Activated B cell treated with CpG ODN at 0.5 μM for 24 hours (primary cell): ENCODE results near the gene CBFA2T3. TPM values are rescaled to one million over a fixed set of nuclear protein-coding genes. Genes with fewer than 3 reads are reported as not detected.

Source experiments
- ATAC-seq: fragments of 200-7000 bp; cut with Tn5 transposase; one replicate; pipeline ENCODE4 v1.10.0; 2021; ENCODE audit warnings: low read depth, mild to moderate bottlenecking, moderate library complexity
- CTCF ChIA-PET: fragments of 350-600 bp; sonication (Branson Sonifier 250); formaldehyde crosslinking; loops from one replicate; lab custom pipeline; 2021; ENCODE audit warnings: antibody characterized with exemption; lab: Charles Lee
- POLR2A ChIA-PET: fragments of 350-600 bp; sonication (Branson Sonifier 250); formaldehyde crosslinking; loops from one replicate; lab custom pipeline; 2021; ENCODE audit warnings: antibody characterized with exemption; lab: Charles Lee
- DNase-seq: peaks from one replicate; pipeline ENCODE4 v3.0.0; 2022
- H3K27ac Mint-ChIP-seq: one replicate; pipeline ENCODE4 v1.8.0; 2020; ENCODE audit warnings: mixed read lengths
- H3K27me3 Mint-ChIP-seq: one replicate; pipeline ENCODE4 v1.8.0; 2021; ENCODE audit warnings: mixed read lengths
- H3K36me3 Mint-ChIP-seq: one replicate; pipeline ENCODE4 v1.8.0; 2021; ENCODE audit warnings: low read depth, mixed read lengths
- H3K4me1 Mint-ChIP-seq: one replicate; pipeline ENCODE4 v1.8.0; 2021; ENCODE audit warnings: mixed read lengths
- H3K4me3 Mint-ChIP-seq: one replicate; pipeline ENCODE4 v1.8.0; 2020; ENCODE audit warnings: mild to moderate bottlenecking, mixed read lengths
- H3K9me3 Mint-ChIP-seq: one replicate; pipeline ENCODE4 v1.8.0; 2020; ENCODE audit warnings: mixed read lengths
- CTCF ChIP-seq: fragments of 200-600 bp; IDR thresholded peaks from one replicate; pipeline ENCODE4 v1.8.0; 2022; ENCODE audit warnings: antibody characterized with exemption, mild to moderate bottlenecking
- intact Hi-C: fragments of 100-400 bp; cut with micrococcal nuclease; formaldehyde crosslinking; loops from one replicate; pipeline ENCODE4 v1.15.1; 2024
- total RNA-seq: library from RNA; stranded (reverse); gene quantifications from 2 replicates; pipeline ENCODE4 v1.2.3, GENCODE V29; 2022

The CBFA2T3 gene
- total RNA-seq, 1 donor from 2014 or later, result 63.3 TPM

- H3K27ac Mint-ChIP-seq, result no peak overlapping the region
- no peak overlapping the region for H3K4me3 Mint-ChIP-seq
- intact Hi-C loops, result no loop called here
- no peaks in the 10 kb centered on the region for H3K4me1 Mint-ChIP-seq
- H3K36me3 Mint-ChIP-seq, result no peaks in the 10 kb centered on the region
- TF ChIP-seq CTCF, result no peak
- DNase-seq (no peak), ATAC-seq (no peak)
- POLR2A ChIA-PET, result interaction anchor here (0.6 kb wide), 2 partner anchors 22 to 83 kb away, joined by 4 to 10 read pairs; no protein-coding TSS in a partner anchor
- no peaks in the 10 kb centered on the region for H3K9me3 Mint-ChIP-seq
- CTCF ChIA-PET, result no interaction called here
- H3K27me3 Mint-ChIP-seq, result peaks cover 22% of the 10 kb centered on the region
Observed at GRCh38 chr16:89015271-89015859, 38.4 kb upstream of the CBFA2T3 start.

- no peaks in the 10 kb centered on the region for H3K36me3 Mint-ChIP-seq
- peaks cover 25% of the 10 kb centered on the region for H3K27me3 Mint-ChIP-seq
- H3K27ac Mint-ChIP-seq, result no peak overlapping the region
- H3K4me3 Mint-ChIP-seq, result no peak overlapping the region
- ATAC-seq (no peak), DNase-seq (no peak)
- TF ChIP-seq CTCF, result no peak
- no peaks in the 10 kb centered on the region for H3K9me3 Mint-ChIP-seq
- POLR2A ChIA-PET, result interaction anchor here (0.6 kb wide), 2 partner anchors 82 to 156 kb away, joined by 3 to 10 read pairs; no protein-coding TSS in a partner anchor
- CTCF ChIA-PET, result no interaction called here
- no peaks in the 10 kb centered on the region for H3K4me1 Mint-ChIP-seq
- intact Hi-C loops, result no loop called here
Observed at GRCh38 chr16:89014403-89015230, 37.6 kb upstream of the CBFA2T3 start.

GRCh38 chr16:89013692-89014402 is 36.8 kb upstream of the CBFA2T3 start:
- no peaks in the 10 kb centered on the region for H3K36me3 Mint-ChIP-seq
- intact Hi-C loops, result no loop called here
- ChIA-PET CTCF (no interaction called here), POLR2A (interaction anchor here (0.6 kb wide), 1 partner anchor 157 kb away, joined by 3 read pairs; no protein-coding TSS in a partner anchor)
- DNase-seq (no peak), ATAC-seq (no peak)
- H3K4me3 Mint-ChIP-seq, result no peak overlapping the region
- H3K27ac Mint-ChIP-seq, result no peak overlapping the region
- no peaks in the 10 kb centered on the region for H3K4me1 Mint-ChIP-seq
- peaks cover 30% of the 10 kb centered on the region for H3K27me3 Mint-ChIP-seq
- TF ChIP-seq CTCF, result no peak
- no peaks in the 10 kb centered on the region for H3K9me3 Mint-ChIP-seq

GRCh38 chr16:89013111-89013510 is 36.1 kb upstream of the CBFA2T3 start:
- intact Hi-C loops, result no loop called here
- H3K4me1 Mint-ChIP-seq, result no peaks in the 10 kb centered on the region
- H3K4me3 Mint-ChIP-seq, result no peak overlapping the region
- CTCF ChIA-PET, result no interaction called here
- H3K9me3 Mint-ChIP-seq, result no peaks in the 10 kb centered on the region
- no peak for DNase-seq
- H3K36me3 Mint-ChIP-seq, result no peaks in the 10 kb centered on the region
- POLR2A ChIA-PET, result no interaction called here
- peaks cover 25% of the 10 kb centered on the region for H3K27me3 Mint-ChIP-seq
- no peak for ATAC-seq
- no peak for TF ChIP-seq CTCF
- H3K27ac Mint-ChIP-seq, result no peak overlapping the region

GRCh38 chr16:89012622-89012995 is 35.6 kb upstream of the CBFA2T3 start:
- TF ChIP-seq CTCF, result no peak
- intact Hi-C loops, result no loop called here
- H3K27ac Mint-ChIP-seq, result no peak overlapping the region

More at GRCh38 chr16:89012622-89012995, 35.6 kb upstream of the CBFA2T3 start:
- ATAC-seq, result no peak
- no peak overlapping the region for H3K4me3 Mint-ChIP-seq
- POLR2A ChIA-PET, result no interaction called here
- no peaks in the 10 kb centered on the region for H3K4me1 Mint-ChIP-seq
- H3K36me3 Mint-ChIP-seq, result no peaks in the 10 kb centered on the region
- DNase-seq, result no peak
- CTCF ChIA-PET, result no interaction called here
- no peaks in the 10 kb centered on the region for H3K9me3 Mint-ChIP-seq
- peaks cover 24% of the 10 kb centered on the region for H3K27me3 Mint-ChIP-seq
